ENCODE results near the gene ITGB3BP.

ITGB3BP gene

GRCh38 chr1:63516629-63517028 is 6.4 kb downstream of the ITGB3BP start:
- TF ChIP-seq CTCF (IDR thresholded peaks at IDR 0.05; ENCODE audit: control insufficient read depth, insufficient read depth, low read depth, low read length, missing control alignments) = no peak

DNA sequence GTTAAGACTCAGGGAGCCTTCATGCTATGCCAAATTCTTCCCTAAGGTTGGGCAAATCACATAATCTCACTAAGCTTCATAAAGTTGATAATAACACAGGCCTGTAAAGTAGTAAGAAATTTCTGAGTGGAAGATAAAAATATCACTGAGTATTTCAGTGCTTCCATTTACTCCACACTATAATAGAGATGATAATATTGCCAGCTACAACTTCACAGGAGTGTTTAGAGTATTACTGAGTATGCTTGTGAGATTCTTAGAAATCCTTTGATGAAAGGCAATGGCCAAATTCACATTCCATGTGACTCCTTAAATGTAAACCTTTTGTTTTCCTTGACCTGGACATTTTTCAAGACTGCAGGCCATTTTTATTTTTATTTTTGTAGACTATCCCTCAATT is 10.4 kb downstream of the ITGB3BP start:
- no peak overlapping the region for H3K4me3 ChIP-seq (ENCODE audit: control insufficient read depth, low read depth, low read length)
- TF ChIP-seq CTCF (IDR thresholded peaks at IDR 0.05; ENCODE audit: control insufficient read depth, insufficient read depth, low read depth, low read length, missing control alignments) = no peak
- DNase-seq (ENCODE audit: low read depth) = no peak

More at GRCh38 chr1:63516629-63517028, 6.4 kb downstream of the ITGB3BP start:
- H3K4me3 ChIP-seq (ENCODE audit: control insufficient read depth, low read depth, low read length) = no peak overlapping the region
- DNase-seq (ENCODE audit: low read depth) = no peak

DNA sequence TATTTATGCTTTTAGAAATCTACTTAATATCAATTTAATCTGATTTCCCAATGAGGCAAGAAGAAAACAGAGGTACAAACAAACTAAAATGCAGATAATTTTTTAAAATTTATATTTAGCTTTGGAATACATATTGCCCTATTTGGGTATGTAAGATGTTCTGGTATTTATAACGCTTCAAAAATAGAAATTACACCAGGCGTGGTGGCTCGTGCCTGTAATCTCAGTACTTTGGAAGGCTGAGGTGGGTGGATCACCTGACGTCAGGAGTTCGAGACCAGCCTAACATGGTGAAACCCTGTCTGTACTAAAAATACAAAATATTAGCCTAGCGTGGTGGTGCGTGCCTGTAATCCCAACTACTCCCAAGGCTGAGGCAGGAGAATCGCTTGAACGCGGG is 13.3 kb downstream of the ITGB3BP start:
- TF ChIP-seq CTCF (IDR thresholded peaks at IDR 0.05; ENCODE audit: control insufficient read depth, insufficient read depth, low read depth, low read length, missing control alignments) = no peak
- DNase-seq (ENCODE audit: low read depth) = no peak

GRCh38 chr1:63506782-63507181 is 16.2 kb downstream of the ITGB3BP start:
- no peak for DNase-seq (ENCODE audit: low read depth)
- H3K4me3 ChIP-seq (ENCODE audit: control insufficient read depth, low read depth, low read length) = no peak overlapping the region
- no peak for TF ChIP-seq CTCF (IDR thresholded peaks at IDR 0.05; ENCODE audit: control insufficient read depth, insufficient read depth, low read depth, low read length, missing control alignments)

More for the DNA sequence above, 13.3 kb downstream of the ITGB3BP start:
- H3K4me3 ChIP-seq (ENCODE audit: control insufficient read depth, low read depth, low read length) = no peak overlapping the region

DNA sequence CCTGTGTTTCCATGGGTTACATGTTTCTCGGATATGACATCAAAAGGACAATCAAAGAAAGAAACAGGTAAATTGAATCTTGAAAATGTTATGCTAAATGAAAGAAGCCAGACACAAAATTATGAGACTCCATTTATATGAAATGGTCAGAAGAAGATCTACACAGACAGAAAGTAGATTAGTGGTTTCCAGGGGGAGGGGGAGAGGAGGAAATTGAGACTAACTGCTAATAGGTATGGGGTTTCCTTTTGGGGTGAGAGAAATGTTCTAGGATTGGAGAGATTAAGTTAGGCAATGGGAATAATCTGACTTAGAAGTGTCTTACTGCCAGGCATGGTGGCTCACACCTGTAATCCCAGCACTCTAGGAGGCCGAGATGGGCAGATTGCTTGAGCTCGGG is 21.8 kb downstream of the ITGB3BP start:
- no peak for DNase-seq (ENCODE audit: low read depth)
- no peak for TF ChIP-seq CTCF (IDR thresholded peaks at IDR 0.05; ENCODE audit: control insufficient read depth, insufficient read depth, low read depth, low read length, missing control alignments)
- H3K4me3 ChIP-seq (ENCODE audit: control insufficient read depth, low read depth, low read length) = no peak overlapping the region

GRCh38 chr1:63498106-63498505 is 24.9 kb downstream of the ITGB3BP start:
- no peak for DNase-seq (ENCODE audit: low read depth)
- no peak overlapping the region for H3K4me3 ChIP-seq (ENCODE audit: control insufficient read depth, low read depth, low read length)
- TF ChIP-seq CTCF (IDR thresholded peaks at IDR 0.05; ENCODE audit: control insufficient read depth, insufficient read depth, low read depth, low read length, missing control alignments) = no peak

- H3K4me3 ChIP-seq (ENCODE audit: control insufficient read depth, low read depth, low read length) = no peak overlapping the region
- DNase-seq (ENCODE audit: low read depth) = no peak
- no peak for TF ChIP-seq CTCF (IDR thresholded peaks at IDR 0.05; ENCODE audit: control insufficient read depth, insufficient read depth, low read depth, low read length, missing control alignments)
Observed at GRCh38 chr1:63497577-63497976, 25.4 kb downstream of the ITGB3BP start.
